Left kidney (tissue), 2 donors: ENCODE measurements around the gene POLL. TPM values are rescaled to one million over a fixed set of nuclear protein-coding genes. Genes with fewer than 3 reads are reported as not detected.

Source experiments
- DNase-seq: peaks from one replicate; pipeline ENCODE4 v3.0.0-alpha.2; 2013
- polyA plus RNA-seq: library from polyadenylated mRNA; unstranded; fragments of 120-200 nt; gene quantifications from one replicate; pipeline ENCODE4 v1.2.1, GENCODE V29; 2013; ENCODE audit not compliant: insufficient read length

POLL gene
- polyA plus RNA-seq, 1 donor, result 39.9 TPM

GRCh38 chr10:101560298-101561067, 27.6 kb downstream of the POLL start:
- DNase-seq, result no peak

GRCh38 chr10:101559596-101560297, 28.3 kb downstream of the POLL start:
- DNase-seq, result no peak

GRCh38 chr10:101558671-101559595, 29.1 kb downstream of the POLL start:
- DNase-seq, result no peak

- DNase-seq, result no peak
Observed at GRCh38 chr10:101558204-101558603, 29.9 kb downstream of the POLL start.

GRCh38 chr10:101557541-101557940, 30.5 kb downstream of the POLL start:
- no peak for DNase-seq

- no peak for DNase-seq
Observed at GRCh38 chr10:101552442-101552841, 35.6 kb downstream of the POLL start.

GRCh38 chr10:101550965-101551364, 37.1 kb downstream of the POLL start:
- no peak for DNase-seq

- DNase-seq, result no peak
Observed at GRCh38 chr10:101545898-101546297, 42.2 kb downstream of the POLL start.

GRCh38 chr10:101538446-101538845, 49.6 kb downstream of the POLL start:
- peak; percentile 17 for DNase-seq

GRCh38 chr10:101536800-101537199, 51.3 kb downstream of the POLL start:
- DNase-seq, result no peak

- no peak for DNase-seq
Observed at GRCh38 chr10:101535949-101536348, 52.1 kb downstream of the POLL start.

- no peak for DNase-seq
Observed at GRCh38 chr10:101529725-101530553, 58.1 kb downstream of the POLL start.

GRCh38 chr10:101529207-101529606, 58.9 kb downstream of the POLL start:
- DNase-seq, result no peak

Other genes with a start within 250 kb of the POLL start
- 29.4 TPM for gene BTRC, start 234.1 kb downstream of the POLL start, polyA plus RNA-seq
- gene DPCD, start 64 bp upstream of the POLL start, polyA plus RNA-seq, result 43.7 TPM
- gene FBXW4, start 106.9 kb upstream of the POLL start, polyA plus RNA-seq, result 55.1 TPM
- gene FGF8, start 187.9 kb upstream of the POLL start, polyA plus RNA-seq, result 7.1 TPM
- gene NPM3, start 195.2 kb upstream of the POLL start, polyA plus RNA-seq, result 49.1 TPM
- gene OGA, start 230.2 kb upstream of the POLL start, polyA plus RNA-seq, result 269 TPM